ENCODE measurements around the gene HMGN5.

HMGN5 gene

GRCh38 chrX:81114757-81115156, 87.0 kb downstream of the HMGN5 start:
- no peak for DNase-seq

GRCh38 chrX:81110286-81110685, 91.4 kb downstream of the HMGN5 start:
- no peak for DNase-seq

DNA sequence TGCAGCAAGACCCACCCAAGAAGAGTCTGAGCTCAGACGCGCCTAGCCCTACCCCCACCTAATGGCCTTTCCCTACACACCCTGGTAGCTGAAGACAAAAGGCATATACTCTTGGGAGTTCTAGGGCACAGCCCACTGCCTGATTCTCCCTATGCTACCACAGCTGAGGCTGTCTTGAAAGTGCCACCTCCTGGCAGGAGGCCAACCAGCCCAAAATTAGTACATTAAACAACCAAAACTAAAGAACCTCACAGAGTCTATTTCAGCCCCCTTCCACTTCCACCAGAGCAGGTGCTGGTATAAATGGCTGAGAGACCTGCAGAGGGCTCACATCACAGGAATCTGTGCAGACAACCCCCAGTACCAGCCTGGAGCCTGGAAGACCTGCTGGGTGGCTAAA, 119.1 kb downstream of the HMGN5 start:
- no peak for DNase-seq
